B cell (primary cell): ENCODE results near the gene ITSN2. TPM values are rescaled to one million over a fixed set of nuclear protein-coding genes. Genes with fewer than 3 reads are reported as not detected.

Experiments
- ATAC-seq: fragments of 200-7000 bp; cut with Tn5 transposase; one replicate; pipeline ENCODE4 v1.10.0; 2021; ENCODE audit warnings: low read depth, mild to moderate bottlenecking, moderate number of reproducible peaks, moderate library complexity
- CTCF ChIA-PET: fragments of 350-600 bp; sonication (Branson Sonifier 250); formaldehyde crosslinking; loops from one replicate; lab custom pipeline; 2021; ENCODE audit warnings: antibody characterized with exemption, inconsistent platforms; lab: Charles Lee
- POLR2A ChIA-PET: fragments of 350-600 bp; sonication (Branson Sonifier 250); formaldehyde crosslinking; loops from one replicate; lab custom pipeline; 2021; ENCODE audit warnings: antibody characterized with exemption; lab: Charles Lee
- DNase-seq: peaks from one replicate; pipeline ENCODE4 v3.0.0; 2013
- H2AFZ ChIP-seq: 2 replicates; pipeline ENCODE4 v1.6.1; 2012; ENCODE audit warnings: mild to moderate bottlenecking, low read depth, low read length; ENCODE audit not compliant: insufficient read depth, poor library complexity, severe bottlenecking
- H3K27ac ChIP-seq, 2 donors: 1 replicate in 1 of 2; 2 replicates in 1 of 2; pipeline ENCODE4 v1.5.1; 2012 to 2013; ENCODE audit warnings: low read length in 2 of 2, mild to moderate bottlenecking in 2 of 2, moderate library complexity in 1 of 2
- H3K27me3 ChIP-seq, 4 experiments: fragments of 200-600 bp in 1 of 4; sonication (generic) in 1 of 4; replicated peaks in 1 of 4; 1 replicate in 2 of 4; 2 replicates in 2 of 4; pipeline versions ENCODE4 v1.6.1 to v1.7.0; 2013 to 2016; ENCODE audit warnings: low read length in 3 of 4, mild to moderate bottlenecking in 2 of 4, mixed read lengths in 1 of 4, moderate library complexity in 1 of 4; ENCODE audit not compliant: insufficient read depth in 4 of 4, control insufficient read depth in 3 of 4; ENCODE audit errors: control extremely low read depth in 1 of 4
- H3K36me3 ChIP-seq, 2 experiments: replicated peaks in 1 of 2; 1 replicate in 1 of 2; 2 replicates in 1 of 2; pipeline versions ENCODE4 v1.6.1 to v1.7.1; 2013; ENCODE audit warnings: low read length in 1 of 2; ENCODE audit not compliant: insufficient read depth in 2 of 2, control insufficient read depth in 1 of 2; ENCODE audit errors: control extremely low read depth in 1 of 2, extremely low read depth in 1 of 2
- H3K4me1 ChIP-seq, 2 donors: fragments of 200-600 bp in 1 of 2; sonication (generic) in 1 of 2; 1 replicate in 1 of 2; 2 replicates in 1 of 2; pipeline versions ENCODE4 v1.5.1 to v1.6.1; 2013 to 2017; ENCODE audit warnings: low read length in 2 of 2; ENCODE audit not compliant: control insufficient read depth in 2 of 2, insufficient read depth in 2 of 2
- H3K4me2 ChIP-seq: replicated peaks from 2 replicates; pipeline ENCODE3; 2012; ENCODE audit warnings: mild to moderate bottlenecking, low read depth, low read length; ENCODE audit not compliant: poor library complexity, severe bottlenecking
- H3K4me3 ChIP-seq, 5 experiments: fragments of 200-600 bp in 1 of 5; sonication (generic) in 1 of 5; 1 replicate in 3 of 5; 2 replicates in 2 of 5; pipeline versions ENCODE4 v1.5.1 to v1.7.0; 2011 to 2016; ENCODE audit warnings: low read length in 4 of 5, mild to moderate bottlenecking in 4 of 5, low read depth in 2 of 5, control low read depth in 1 of 5, moderate library complexity in 1 of 5; ENCODE audit not compliant: insufficient read depth in 1 of 5; ENCODE audit errors: control extremely low read depth in 1 of 5, extremely low read depth in 1 of 5
- H3K79me2 ChIP-seq: fragments of 200-600 bp; sonication (generic); one replicate; pipeline ENCODE4 v1.6.0; 2016; ENCODE audit warnings: low read length; ENCODE audit not compliant: control insufficient read depth, insufficient read depth
- H3K9ac ChIP-seq: fragments of 200-600 bp; sonication (generic); 2 replicates; pipeline ENCODE4 v1.6.1; 2017; ENCODE audit warnings: mild to moderate bottlenecking, low read length, moderate library complexity
- H3K9me3 ChIP-seq, 3 donors: one replicate each; pipeline versions ENCODE4 v1.6.1 to v1.7.1; 2013; ENCODE audit warnings: low read length in 2 of 3; ENCODE audit not compliant: control insufficient read depth in 2 of 3, insufficient read depth in 1 of 3; ENCODE audit errors: control extremely low read depth in 1 of 3
- H4K20me1 ChIP-seq: 2 replicates; pipeline ENCODE4 v1.6.0; 2012; ENCODE audit warnings: mild to moderate bottlenecking, low read length; ENCODE audit not compliant: insufficient read depth, control insufficient read depth, poor library complexity, severe bottlenecking
- H3K27ac Mint-ChIP-seq: one replicate; pipeline ENCODE4 v1.8.0; 2021; ENCODE audit warnings: mixed read lengths
- H3K27me3 Mint-ChIP-seq: one replicate; pipeline ENCODE4 v1.8.0; 2021; ENCODE audit warnings: mixed read lengths
- H3K4me1 Mint-ChIP-seq: one replicate; pipeline ENCODE4 v1.8.0; 2021; ENCODE audit warnings: mixed read lengths
- H3K4me3 Mint-ChIP-seq: one replicate; pipeline ENCODE4 v1.8.0; 2021; ENCODE audit warnings: mixed read lengths
- H3K9me3 Mint-ChIP-seq: one replicate; pipeline ENCODE4 v1.8.0; 2022; ENCODE audit warnings: mixed read lengths; ENCODE audit not compliant: insufficient read depth
- CTCF ChIP-seq: fragments of 200-600 bp; IDR thresholded peaks from one replicate; pipeline ENCODE4 v1.8.0; 2022; ENCODE audit warnings: antibody characterized with exemption, mild to moderate bottlenecking
- EZH2 ChIP-seq: IDR thresholded peaks from 2 replicates; pipeline ENCODE4 v1.6.1; 2012; ENCODE audit warnings: borderline replicate concordance, low read depth, mild to moderate bottlenecking, moderate library complexity, low read length; ENCODE audit not compliant: insufficient read depth, poor library complexity, severe bottlenecking
- WGBS: methylation state at CpG from one replicate; pipeline ENCODE4 v1.1.5; 2013; ENCODE audit warnings: missing lambda C conversion rate; ENCODE audit not compliant: insufficient coverage; 5-methylcytosine and 5-hydroxymethylcytosine counted together
- intact Hi-C: fragments of 100-400 bp; cut with micrococcal nuclease; formaldehyde crosslinking; loops from one replicate; pipeline ENCODE4 v1.10.0; 2022
- polyA plus RNA-seq: library from polyadenylated mRNA; depleted of rRNA; stranded (reverse); fragments of >200 nt; gene quantifications from 2 replicates; pipeline ENCODE4 v1.2.3, GENCODE V29; 2012
- total RNA-seq, 2 donors: library from RNA; stranded (reverse); fragments of 120-200 nt in 1 of 2; gene quantifications; 1 replicate in 1 of 2; 2 replicates in 1 of 2; pipeline versions ENCODE4 v1.2.3 to v1.2.4, GENCODE V29; 2013 to 2022

Gene ITSN2
- total and polyA plus RNA-seq, 2 donors (not counting 1 experiment from before 2014, with no cell fraction given), result 107 to 200 TPM

DNA sequence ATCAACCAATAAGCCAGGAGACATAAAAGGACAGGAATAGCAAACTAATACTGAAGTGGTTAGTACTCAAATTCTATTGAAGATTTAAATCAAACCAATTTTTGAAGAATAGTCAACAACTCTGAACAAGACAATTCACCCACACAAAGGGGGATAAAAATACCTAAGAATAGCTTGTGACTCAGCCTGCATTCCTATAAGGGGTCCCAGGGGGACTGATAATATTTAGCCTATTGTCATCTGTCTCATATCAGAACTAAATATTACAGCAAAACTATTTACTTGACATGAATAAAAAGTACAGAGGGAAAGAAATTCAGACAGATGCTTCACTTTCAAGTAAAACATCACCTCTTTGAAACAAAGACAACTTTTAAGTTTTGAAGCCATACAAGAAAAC, 7.7 kb downstream of the ITSN2 start:
- no peak overlapping the region for H3K4me3 ChIP-seq
- CTCF ChIA-PET, result interaction anchor here (0.6 kb wide), 1 partner anchor 15 kb away, joined by 3 read pairs; no protein-coding TSS in a partner anchor
- peak overlapping the region in 1 of 2 donors; percentile 74 for H3K27ac ChIP-seq
- H3K79me2 ChIP-seq, result peaks cover 100% of the 10 kb centered on the region
- no peak overlapping the region for H2AFZ ChIP-seq
- Mint-ChIP-seq H3K9me3 (peaks cover 3% of the 10 kb centered on the region), H3K4me1 (peaks cover 82% of the 10 kb centered on the region), H3K4me3 (peak overlapping the region; percentile 46), H3K27me3 (no peaks in the 10 kb centered on the region), H3K27ac (peak overlapping the region; percentile 75)
- intact Hi-C loops, result loop anchor here (5.0 kb wide), 1 partner anchor 35 kb away; no protein-coding TSS in a partner anchor
- ATAC-seq (no peak), DNase-seq (no peak)
- peak overlapping the region; percentile 8 for H3K9ac ChIP-seq
- no peaks in the 10 kb centered on the region for H3K9me3 ChIP-seq
- peaks cover 82 to 87% of the 10 kb centered on the region in 2 donors for H3K4me1 ChIP-seq
- TF ChIP-seq EZH2, result no peak
- no peak for TF ChIP-seq CTCF
- peaks cover 28% of the 10 kb centered on the region for H4K20me1 ChIP-seq
- no peaks in the 10 kb centered on the region for H3K27me3 ChIP-seq
- no peaks in the 10 kb centered on the region for H3K36me3 ChIP-seq
- H3K4me2 ChIP-seq, result peak overlapping the region; percentile 58
- POLR2A ChIA-PET, result no interaction called here

DNA sequence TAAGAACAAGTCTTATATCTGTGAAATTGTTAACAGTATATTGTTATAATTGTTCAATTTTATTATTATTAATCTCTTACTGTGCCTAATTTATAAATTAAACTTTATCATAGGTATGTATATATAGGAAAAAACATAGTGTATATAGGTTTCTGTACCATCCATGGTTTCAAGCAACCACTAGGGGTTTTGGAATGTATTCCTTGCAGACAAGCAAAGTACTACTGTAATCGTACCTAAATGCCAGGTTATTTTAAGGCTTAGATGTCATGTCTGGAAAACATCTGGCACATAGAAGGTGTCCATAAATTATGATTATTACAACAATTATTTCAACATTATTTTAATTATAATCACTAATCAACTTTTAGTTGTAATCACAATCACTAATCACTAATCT, 8.4 kb downstream of the ITSN2 start:
- H3K9ac ChIP-seq, result no peak overlapping the region
- intact Hi-C loops, result loop anchor here (2.0 to 5.0 kb wide), 2 partner anchors 19 to 35 kb away; no protein-coding TSS in a partner anchor
- no peak for ATAC-seq
- no peaks in the 10 kb centered on the region for H3K36me3 ChIP-seq
- peaks cover 29% of the 10 kb centered on the region for H4K20me1 ChIP-seq
- Mint-ChIP-seq H3K27me3 (no peaks in the 10 kb centered on the region), H3K9me3 (peaks cover 1% of the 10 kb centered on the region), H3K4me3 (no peak overlapping the region), H3K4me1 (peaks cover 78% of the 10 kb centered on the region), H3K27ac (no peak overlapping the region)
- H3K27me3 ChIP-seq, result no peaks in the 10 kb centered on the region
- H3K4me3 ChIP-seq, result no peak overlapping the region
- no CpG with 5 or more reads among the region's 1 CpG for WGBS
- ChIA-PET POLR2A (interaction anchor here (0.6 kb wide), 1 partner anchor 19 kb away, joined by 3 read pairs; no protein-coding TSS in a partner anchor), CTCF (interaction anchor here (0.6 kb wide), 1 partner anchor 14 kb away, joined by 3 read pairs; no protein-coding TSS in a partner anchor)
- peak overlapping the region; percentile 59 for H3K4me2 ChIP-seq
- peak overlapping the region in 1 of 2 donors; percentile 74 for H3K27ac ChIP-seq
- no peaks in the 10 kb centered on the region for H3K9me3 ChIP-seq
- H3K79me2 ChIP-seq, result peaks cover 100% of the 10 kb centered on the region
- no peak for DNase-seq
- TF ChIP-seq CTCF (no peak), EZH2 (no peak)
- no peak overlapping the region for H2AFZ ChIP-seq
- peaks cover 82 to 84% of the 10 kb centered on the region in 2 donors for H3K4me1 ChIP-seq
